NT2/D1 (cell line): ENCODE results near the gene TPK1.

Source experiments
- YY1 ChIP-seq: IDR thresholded peaks from 2 replicates; pipeline ENCODE4 v1.6.1; 2011; ENCODE audit not compliant: insufficient read length, insufficient read depth
- ZNF274 ChIP-seq: IDR thresholded peaks from 2 replicates; pipeline ENCODE4 v1.6.1; 2011; ENCODE audit warnings: mild to moderate bottlenecking, low read depth, low read length

GRCh38 chr7:144725070-144725469 is 110.8 kb downstream of the TPK1 start:
- TF ChIP-seq ZNF274 (no peak), YY1 (no peak)
